ENCODE measurements around the gene HOMER3.
"Not testable (repeated sequence)": the region's sequence is repeated elsewhere in the genome, so short reads cannot be mapped to it uniquely, and the experiment has no call there.

Gene HOMER3

DNA sequence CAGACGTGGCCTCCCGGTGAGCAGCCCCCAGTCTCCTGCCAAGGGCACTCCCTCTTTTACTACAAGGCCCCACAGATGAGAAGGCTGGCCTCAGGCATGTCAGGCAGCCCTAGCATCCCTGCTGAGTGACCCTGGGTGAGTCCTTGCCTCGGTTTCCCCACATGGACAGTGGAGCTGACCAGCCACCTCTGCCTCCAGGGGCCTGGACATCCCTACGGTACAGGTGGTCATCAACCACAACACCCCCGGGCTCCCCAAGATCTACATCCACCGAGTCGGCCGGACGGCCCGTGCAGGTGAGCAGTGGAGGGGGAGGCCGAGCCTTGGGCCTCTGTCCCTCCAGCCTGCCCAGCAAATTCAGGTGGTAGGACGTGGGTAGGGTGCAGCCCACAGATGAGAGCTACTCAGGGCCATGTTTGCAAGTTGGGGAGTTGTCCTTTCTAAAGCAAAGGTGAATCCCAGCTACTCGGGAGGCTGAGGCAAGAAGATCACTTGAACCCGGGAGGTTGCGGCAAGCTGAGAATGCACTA lies 16.3 kb downstream of the HOMER3 start:
- no peak overlapping the region for H3K9ac ChIP-seq (ENCODE audit: low read depth, low read length)
- peaks cover 12% of the 10 kb centered on the region for H3K36me3 ChIP-seq (ENCODE audit: insufficient read depth, low read length)
- peaks cover 4% of the 10 kb centered on the region; the same call in 1 of the 2 replicates for H3K4me1 ChIP-seq (ENCODE audit: insufficient read depth, low read length)
- H3K9me3 ChIP-seq (ENCODE audit: control insufficient read depth, insufficient read depth, low read length): no peaks in the 10 kb centered on the region

GRCh38 chr19:18922228-18922985 lies 18.6 kb downstream of the HOMER3 start:
- H3K9ac ChIP-seq (ENCODE audit: low read depth, low read length): no peak overlapping the region
- no peaks in the 10 kb centered on the region for H3K9me3 ChIP-seq (ENCODE audit: control insufficient read depth, insufficient read depth, low read length)
- peaks cover 4% of the 10 kb centered on the region; the same call in 1 of the 2 replicates for H3K4me1 ChIP-seq (ENCODE audit: insufficient read depth, low read length)
- H3K36me3 ChIP-seq (ENCODE audit: insufficient read depth, low read length): peaks cover 10% of the 10 kb centered on the region

DNA sequence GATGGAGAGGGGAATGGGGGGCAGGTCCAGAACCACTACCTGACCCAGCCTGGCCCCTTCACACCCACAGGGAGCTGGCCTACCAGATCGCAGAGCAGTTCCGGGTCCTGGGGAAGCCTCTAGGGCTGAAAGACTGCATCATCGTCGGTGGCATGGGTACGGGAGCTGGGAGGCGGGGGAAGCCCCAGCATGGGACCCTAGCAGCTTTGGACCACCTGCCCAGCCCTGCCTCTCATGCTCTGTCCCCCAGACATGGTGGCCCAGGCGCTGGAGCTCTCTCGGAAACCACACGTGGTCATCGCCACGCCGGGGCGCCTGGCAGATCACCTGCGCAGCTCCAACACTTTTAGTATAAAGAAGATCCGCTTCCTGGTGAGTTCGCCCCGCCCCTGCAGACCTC lies 19.4 kb downstream of the HOMER3 start:
- Histone ChIP-seq H3K9ac (ENCODE audit: low read depth, low read length) (no peak overlapping the region), H3K4me1 (ENCODE audit: insufficient read depth, low read length) (peaks cover 4% of the 10 kb centered on the region; the same call in 1 of the 2 replicates), H3K36me3 (ENCODE audit: insufficient read depth, low read length) (peaks cover 10% of the 10 kb centered on the region), H3K9me3 (ENCODE audit: control insufficient read depth, insufficient read depth, low read length) (no peaks in the 10 kb centered on the region)

DNA sequence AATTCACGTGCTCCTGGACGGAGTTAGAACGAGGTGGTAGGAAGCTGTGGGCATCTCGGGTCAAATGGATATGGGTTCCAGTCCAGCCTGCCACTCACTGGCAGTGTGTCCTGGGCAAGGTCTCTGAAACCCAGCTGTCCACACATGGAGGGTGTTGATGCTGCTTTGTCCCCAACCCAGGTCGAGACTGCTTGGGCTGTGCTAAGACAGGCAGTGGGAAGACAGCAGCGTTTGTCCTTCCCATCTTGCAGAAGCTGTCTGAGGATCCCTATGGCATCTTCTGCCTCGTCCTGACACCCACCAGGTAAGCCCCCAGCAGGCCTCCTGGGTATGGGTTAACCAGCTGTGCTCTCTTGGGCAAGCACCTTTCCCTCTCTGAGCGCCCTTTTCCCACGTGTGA lies 20.6 kb downstream of the HOMER3 start:
- H3K36me3 ChIP-seq (ENCODE audit: insufficient read depth, low read length): peaks cover 10% of the 10 kb centered on the region
- peak overlapping the region; percentile 85; the same call in 1 of the 2 replicates for H3K9ac ChIP-seq (ENCODE audit: low read depth, low read length)
- H3K9me3 ChIP-seq (ENCODE audit: control insufficient read depth, insufficient read depth, low read length): no peaks in the 10 kb centered on the region
- peaks cover 4% of the 10 kb centered on the region; the same call in 1 of the 2 replicates for H3K4me1 ChIP-seq (ENCODE audit: insufficient read depth, low read length)

- no peaks in the 10 kb centered on the region for H3K9me3 ChIP-seq (ENCODE audit: control insufficient read depth, insufficient read depth, low read length)
- H3K9ac ChIP-seq (ENCODE audit: low read depth, low read length): peak overlapping the region; percentile 85
- H3K4me1 ChIP-seq (ENCODE audit: insufficient read depth, low read length): peaks cover 4% of the 10 kb centered on the region; the same call in 1 of the 2 replicates
- H3K36me3 ChIP-seq (ENCODE audit: insufficient read depth, low read length): peaks cover 10% of the 10 kb centered on the region
Observed at GRCh38 chr19:18919900-18920214, 21.2 kb downstream of the HOMER3 start.

DNA sequence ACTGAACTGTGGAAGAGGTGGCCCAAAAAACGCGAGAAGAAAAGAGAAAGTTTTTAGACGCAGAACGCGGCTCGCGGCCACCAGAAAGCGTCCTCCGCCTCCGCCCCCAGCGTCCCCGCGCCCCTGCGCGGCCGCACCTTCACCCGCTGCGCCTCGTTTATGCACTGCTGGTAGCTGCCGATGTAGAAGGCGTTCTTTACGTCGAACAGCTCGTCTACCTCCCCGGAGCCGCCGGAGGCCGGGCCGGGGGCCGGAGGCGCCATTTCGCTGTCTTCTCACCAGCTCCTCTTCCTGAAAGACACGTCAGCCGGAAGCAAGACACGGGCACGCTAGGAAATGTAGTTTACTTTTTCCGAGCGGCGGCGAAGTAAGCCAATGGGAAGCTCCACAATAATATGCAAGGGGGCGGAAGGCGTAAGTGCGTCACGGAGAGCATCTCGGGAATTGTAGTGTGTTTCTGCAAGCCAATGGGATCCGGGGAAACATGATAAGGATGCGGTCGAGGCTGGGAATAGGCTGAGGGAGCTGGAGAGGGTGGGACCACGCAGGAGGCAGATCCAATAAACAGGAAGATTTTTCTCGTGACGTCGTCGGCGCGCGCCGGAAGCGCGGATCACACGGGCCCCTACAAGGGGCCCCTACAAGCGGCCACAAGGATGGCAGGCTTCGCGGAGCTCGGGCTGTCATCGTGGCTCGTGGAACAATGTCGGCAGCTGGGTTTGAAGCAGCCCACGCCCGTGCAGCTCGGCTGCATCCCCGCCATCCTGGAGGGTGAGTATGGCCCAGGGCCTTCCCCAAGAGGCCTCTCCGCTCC lies 21.7 kb downstream of the HOMER3 start, which contains the start of the genes COPE and DDX49:
TSS of gene COPE (minus strand) at position 302 of the 814 bp plus-strand sequence. CDS start at position 263, 39 bp downstream.
TSS of gene DDX49 (plus strand) at position 630 of the 814 bp plus-strand sequence. CDS start at position 657, 27 bp downstream.
- Histone ChIP-seq H3K9me3 (ENCODE audit: control insufficient read depth, insufficient read depth, low read length) (no peaks in the 10 kb centered on the region), H3K9ac (ENCODE audit: low read depth, low read length) (peak within 1 kb of the TSS; percentile 89), H3K4me1 (ENCODE audit: insufficient read depth, low read length) (peaks cover 4% of the 10 kb centered on the region; the same call in 1 of the 2 replicates), H3K36me3 (ENCODE audit: insufficient read depth, low read length) (peaks cover 10% of the 10 kb centered on the region)

DNA sequence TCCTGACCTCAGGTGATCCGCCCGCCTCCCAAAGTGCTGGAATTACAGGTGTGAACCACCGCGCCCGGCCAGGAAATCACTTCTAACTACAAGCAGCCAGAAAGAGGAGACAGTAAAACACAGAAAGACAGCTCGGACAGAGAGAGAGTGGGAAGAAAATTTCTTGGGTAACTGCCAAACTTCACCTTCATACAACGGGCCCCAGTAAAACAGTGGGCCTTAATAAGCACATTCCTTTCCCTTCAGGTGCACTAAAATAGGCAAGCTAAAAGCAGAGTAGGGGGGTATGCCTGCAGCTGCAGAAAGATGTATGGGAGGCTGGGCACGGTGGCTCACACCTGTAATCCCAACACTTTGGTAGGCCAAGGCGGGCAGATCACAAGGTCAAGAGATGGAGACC lies 23.4 kb downstream of the HOMER3 start:
- H3K36me3 ChIP-seq (ENCODE audit: insufficient read depth, low read length); H3K9ac ChIP-seq (ENCODE audit: low read depth, low read length); H3K4me1 ChIP-seq (ENCODE audit: insufficient read depth, low read length); H3K9me3 ChIP-seq (ENCODE audit: control insufficient read depth, insufficient read depth, low read length): not testable (repeated sequence)

GRCh38 chr19:18915639-18916038 lies 25.4 kb downstream of the HOMER3 start:
- H3K36me3 ChIP-seq (ENCODE audit: insufficient read depth, low read length): no peaks in the 10 kb centered on the region; the same call in none of the 2 replicates
- no peak overlapping the region for H3K9ac ChIP-seq (ENCODE audit: low read depth, low read length)
- H3K4me1 ChIP-seq (ENCODE audit: insufficient read depth, low read length): peaks cover 4% of the 10 kb centered on the region; the same call in 1 of the 2 replicates
- H3K9me3 ChIP-seq (ENCODE audit: control insufficient read depth, insufficient read depth, low read length): no peaks in the 10 kb centered on the region

DNA sequence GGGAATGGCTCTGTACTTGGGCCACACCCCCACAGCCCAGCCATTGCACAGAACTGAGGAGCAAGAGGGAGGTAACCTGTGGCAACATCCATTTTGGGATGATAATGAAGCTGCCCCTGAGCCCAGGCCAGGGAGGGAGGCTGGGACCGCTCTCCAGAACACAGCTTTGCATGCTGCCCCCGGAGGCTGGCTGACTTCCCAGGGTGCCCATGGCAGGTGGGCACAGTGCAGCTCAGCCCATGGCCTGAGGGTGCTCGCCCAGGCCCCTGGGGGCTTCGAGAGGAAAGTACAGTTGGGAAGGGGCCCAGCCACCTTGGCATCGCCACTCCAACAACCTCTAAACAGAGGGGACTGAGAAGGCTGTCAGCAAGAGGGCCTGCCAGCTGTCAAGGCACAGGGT lies 27.6 kb downstream of the HOMER3 start:
- Histone ChIP-seq H3K9ac (ENCODE audit: low read depth, low read length) (no peak overlapping the region), H3K9me3 (ENCODE audit: control insufficient read depth, insufficient read depth, low read length) (no peaks in the 10 kb centered on the region), H3K36me3 (ENCODE audit: insufficient read depth, low read length) (no peaks in the 10 kb centered on the region; the same call in 1 of the 2 replicates), H3K4me1 (ENCODE audit: insufficient read depth, low read length) (no peaks in the 10 kb centered on the region)

DNA sequence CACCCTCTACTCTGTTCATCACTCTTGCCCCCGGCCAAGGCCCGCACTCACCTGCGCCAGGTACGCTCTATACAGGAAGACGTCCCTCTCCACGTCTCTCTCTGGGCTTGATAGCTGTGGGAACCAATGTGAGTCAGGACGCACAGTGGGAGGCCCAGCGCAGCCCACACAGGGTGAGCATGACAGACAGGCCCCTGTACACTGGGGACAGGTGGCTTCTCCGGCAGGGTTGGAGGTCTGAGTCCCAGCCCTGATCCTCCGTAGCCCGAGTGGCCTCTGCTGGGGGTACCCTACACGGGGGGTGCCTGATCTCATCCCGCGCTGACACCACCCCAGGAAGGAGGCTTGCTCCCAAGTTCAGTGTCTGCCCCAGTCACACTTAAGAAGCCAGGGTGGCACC lies 28.1 kb downstream of the HOMER3 start:
- Histone ChIP-seq H3K9ac (ENCODE audit: low read depth, low read length) (no peak overlapping the region), H3K4me1 (ENCODE audit: insufficient read depth, low read length) (no peaks in the 10 kb centered on the region), H3K36me3 (ENCODE audit: insufficient read depth, low read length) (no peaks in the 10 kb centered on the region; the same call in 1 of the 2 replicates), H3K9me3 (ENCODE audit: control insufficient read depth, insufficient read depth, low read length) (no peaks in the 10 kb centered on the region)

DNA sequence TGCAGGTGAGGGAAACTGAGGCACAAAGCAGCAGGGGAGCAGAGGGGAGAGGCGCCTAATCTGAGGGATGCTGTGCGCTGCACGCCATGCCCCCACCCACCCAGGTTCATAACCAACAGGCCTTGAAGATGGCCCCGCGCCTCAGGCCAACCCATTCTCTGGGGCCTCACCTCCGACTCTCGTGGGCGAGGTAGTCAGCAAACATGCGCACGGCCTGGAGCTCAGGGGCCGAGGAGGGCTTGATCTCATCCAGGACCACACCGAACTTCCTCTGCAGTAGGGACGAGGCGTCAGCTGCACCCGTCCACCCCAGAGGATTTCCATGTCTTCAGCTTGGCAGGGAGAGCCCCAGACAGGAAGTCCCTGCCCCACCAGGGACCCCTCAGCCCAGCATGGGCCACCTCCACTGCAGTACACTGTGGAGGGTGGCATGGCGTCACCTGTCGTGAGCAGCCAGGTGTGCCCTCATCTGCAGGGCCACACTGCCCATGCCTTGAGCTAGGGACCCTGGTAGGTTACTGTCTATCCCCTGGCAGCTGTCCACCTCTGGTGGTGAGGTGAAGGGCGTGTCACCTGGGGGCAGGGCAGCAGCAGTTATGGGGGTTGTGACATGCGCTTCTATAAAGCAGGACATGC lies 30.1 kb downstream of the HOMER3 start:
- Histone ChIP-seq H3K9ac (ENCODE audit: low read depth, low read length) (no peak overlapping the region), H3K4me1 (ENCODE audit: insufficient read depth, low read length) (no peaks in the 10 kb centered on the region), H3K36me3 (ENCODE audit: insufficient read depth, low read length) (no peaks in the 10 kb centered on the region; the same call in 1 of the 2 replicates), H3K9me3 (ENCODE audit: control insufficient read depth, insufficient read depth, low read length) (no peaks in the 10 kb centered on the region)

- Histone ChIP-seq H3K9me3 (ENCODE audit: control insufficient read depth, insufficient read depth, low read length) (no peaks in the 10 kb centered on the region), H3K36me3 (ENCODE audit: insufficient read depth, low read length) (no peaks in the 10 kb centered on the region; the same call in 1 of the 2 replicates), H3K4me1 (ENCODE audit: insufficient read depth, low read length) (no peaks in the 10 kb centered on the region), H3K9ac (ENCODE audit: low read depth, low read length) (no peak overlapping the region)
Observed at GRCh38 chr19:18910010-18910409, 31.0 kb downstream of the HOMER3 start.

GRCh38 chr19:18908917-18909619 lies 31.9 kb downstream of the HOMER3 start:
- H3K4me1 ChIP-seq (ENCODE audit: insufficient read depth, low read length): no peaks in the 10 kb centered on the region
- no peaks in the 10 kb centered on the region for H3K9me3 ChIP-seq (ENCODE audit: control insufficient read depth, insufficient read depth, low read length)
- H3K9ac ChIP-seq (ENCODE audit: low read depth, low read length): no peak overlapping the region
- H3K36me3 ChIP-seq (ENCODE audit: insufficient read depth, low read length): no peaks in the 10 kb centered on the region; the same call in 1 of the 2 replicates

Data from ES-I3 (cell line).